ENCODE data around the gene GIPC2.

GIPC2 gene

GRCh38 chr1:78121710-78122109 is 75.9 kb downstream of the GIPC2 start:
- no peak for TF ChIP-seq CTCF (conservative IDR thresholded peaks at IDR 0.05; ENCODE audit: low read depth)
- no peak overlapping the region for H3K27ac ChIP-seq
- POLR2A ChIA-PET (ENCODE audit: low non-redundant PET), result no interaction called here
- no peak for DNase-seq (ENCODE audit: low spot score)
- CTCF ChIA-PET, result interaction anchor here (0.6 kb wide), 1 partner anchor 145 kb away, joined by 3 read pairs; no protein-coding TSS in a partner anchor

- no peak for TF ChIP-seq CTCF (conservative IDR thresholded peaks at IDR 0.05; ENCODE audit: low read depth)
- CTCF ChIA-PET, result interaction anchor here (0.6 kb wide), 2 partner anchors 117 to 185 kb away, joined by 4 to 5 read pairs; no protein-coding TSS in a partner anchor
- no peak for DNase-seq (ENCODE audit: low spot score)
- POLR2A ChIA-PET (ENCODE audit: low non-redundant PET), result no interaction called here
- no peak overlapping the region for H3K27ac ChIP-seq
These were observed 76.6 kb downstream of the GIPC2 start for GRCh38 chr1:78122389-78122788.

- DNase-seq (ENCODE audit: low spot score), result no peak
- ChIA-PET POLR2A (ENCODE audit: low non-redundant PET) (no interaction called here), CTCF (no interaction called here)
- TF ChIP-seq CTCF (conservative IDR thresholded peaks at IDR 0.05; ENCODE audit: low read depth), result no peak
- H3K27ac ChIP-seq, result no peak overlapping the region
These were observed 80.7 kb downstream of the GIPC2 start for GRCh38 chr1:78126506-78126905.

GRCh38 chr1:78132174-78132947 is 86.6 kb downstream of the GIPC2 start:
- H3K27ac ChIP-seq, result no peak overlapping the region
- POLR2A ChIA-PET (ENCODE audit: low non-redundant PET), result no interaction called here
- CTCF ChIA-PET, result interaction anchor here (0.7 to 3.2 kb wide), 5 partner anchors 18 to 633 kb away, joined by 3 to 36 read pairs (median 4); no protein-coding TSS in a partner anchor
- no peak for DNase-seq (ENCODE audit: low spot score)
- no peak for TF ChIP-seq CTCF (conservative IDR thresholded peaks at IDR 0.05; ENCODE audit: low read depth)

- TF ChIP-seq CTCF (conservative IDR thresholded peaks at IDR 0.05; ENCODE audit: low read depth), result no peak
- CTCF ChIA-PET, result interaction anchor here (0.7 to 3.2 kb wide), 2 partner anchors 474 to 632 kb away, joined by 4 to 36 read pairs; no protein-coding TSS in a partner anchor
These were observed 87.2 kb downstream of the GIPC2 start for GRCh38 chr1:78132948-78133322.

GRCh38 chr1:78136680-78137079 is 90.9 kb downstream of the GIPC2 start:
- H3K27ac ChIP-seq, result no peak overlapping the region
- POLR2A ChIA-PET (ENCODE audit: low non-redundant PET), result no interaction called here
- DNase-seq (ENCODE audit: low spot score), result no peak
- CTCF ChIA-PET, result interaction anchor here (0.7 to 1.1 kb wide), 3 partner anchors 9 to 471 kb away, joined by 3 to 4 read pairs (median 3); no protein-coding TSS in a partner anchor
- no peak for TF ChIP-seq CTCF (conservative IDR thresholded peaks at IDR 0.05; ENCODE audit: low read depth)

More at GRCh38 chr1:78132948-78133322, 87.2 kb downstream of the GIPC2 start:
- POLR2A ChIA-PET (ENCODE audit: low non-redundant PET), result no interaction called here
- H3K27ac ChIP-seq, result no peak overlapping the region
- DNase-seq (ENCODE audit: low spot score), result no peak
